ENCODE results near the gene DYNC1H1. TPM values are rescaled to one million over a fixed set of nuclear protein-coding genes. Genes with fewer than 3 reads are reported as not detected.
A peak's percentile ranks its signal among the peaks of the same experiment; 100 is the strongest.

Gene DYNC1H1
- total and polyA plus RNA-seq, 10 donors, result 65.9 to 446 (median 351) TPM

GRCh38 chr14:101945171-101945570 lies 19.2 kb upstream of the DYNC1H1 start:
- H3K4me1 ChIP-seq, result peaks cover 9 to 27% (median 23%) of the 10 kb centered on the region in 6 donors
- 16 to 25% (median 17%) methylated on average over 5 of the region's 5 CpGs for WGBS, 5 donors
- H3K4me3 ChIP-seq, result no peak overlapping the region
- no peak for DNase-seq
- no peaks in the 10 kb centered on the region for H3K36me3 ChIP-seq
- H3K27ac ChIP-seq, result no peak overlapping the region
- H3K27me3 ChIP-seq (replicated peaks in 1 of 7), result peaks cover 0 to 56% (median 0%) of the 10 kb centered on the region in 7 donors
- no peaks in the 10 kb centered on the region for H3K9me3 ChIP-seq
- intact Hi-C loops (cut with DNase I; ENCODE audit: low total_unique reads), result loop anchor here (5.0 kb wide), 1 partner anchor 173 kb away; no protein-coding TSS in a partner anchor
- TF ChIP-seq POLR2AphosphoS5 (IDR thresholded peaks at IDR 0.05) (no peak), CTCF (IDR thresholded peaks at IDR 0.05 in 8 of 11, conservative IDR thresholded peaks at IDR 0.05 in 3 of 11) (no peak), POLR2A (IDR thresholded peaks at IDR 0.05) (no peak)

DNA sequence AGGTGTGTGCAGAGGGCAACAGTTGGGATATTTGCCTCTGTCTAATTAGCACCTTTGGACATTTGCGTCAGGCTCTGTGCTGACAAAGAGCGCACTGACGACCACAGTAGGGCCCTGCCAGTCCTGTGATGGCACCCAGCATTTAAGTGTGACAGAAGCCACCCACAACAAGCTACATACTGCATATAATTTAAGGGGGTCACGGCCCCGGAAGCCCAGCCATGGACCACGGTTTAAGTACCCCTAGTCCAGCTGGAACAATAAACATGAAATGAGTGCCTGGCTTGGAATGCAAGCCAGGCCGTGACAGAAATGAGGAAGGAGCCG lies 16.8 kb upstream of the DYNC1H1 start:
- H3K4me3 ChIP-seq, result peak overlapping the region; percentile 43 to 90 (median 62)
- no peak for DNase-seq
- H3K9me3 ChIP-seq, result no peaks in the 10 kb centered on the region
- WGBS, 5 donors, result 5 to 10% (median 7%) methylated on average over 8 of the region's 8 CpGs
- H3K4me1 ChIP-seq, result peaks cover 9 to 31% (median 23%) of the 10 kb centered on the region in 6 donors
- H3K36me3 ChIP-seq, result no peaks in the 10 kb centered on the region
- intact Hi-C loops (cut with DNase I; ENCODE audit: low total_unique reads), result loop anchor here (5.0 kb wide), 1 partner anchor 175 kb away; no protein-coding TSS in a partner anchor
- peaks cover 0 to 42% (median 0%) of the 10 kb centered on the region in 7 donors for H3K27me3 ChIP-seq (replicated peaks in 1 of 7)
- peak overlapping the region; percentile 93 to 99 (median 98) for H3K27ac ChIP-seq
- TF ChIP-seq POLR2A (IDR thresholded peaks at IDR 0.05), result no peak
- no peak for TF ChIP-seq POLR2AphosphoS5 (IDR thresholded peaks at IDR 0.05)
- TF ChIP-seq CTCF (IDR thresholded peaks at IDR 0.05 in 8 of 11, conservative IDR thresholded peaks at IDR 0.05 in 3 of 11), result no peak

DNA sequence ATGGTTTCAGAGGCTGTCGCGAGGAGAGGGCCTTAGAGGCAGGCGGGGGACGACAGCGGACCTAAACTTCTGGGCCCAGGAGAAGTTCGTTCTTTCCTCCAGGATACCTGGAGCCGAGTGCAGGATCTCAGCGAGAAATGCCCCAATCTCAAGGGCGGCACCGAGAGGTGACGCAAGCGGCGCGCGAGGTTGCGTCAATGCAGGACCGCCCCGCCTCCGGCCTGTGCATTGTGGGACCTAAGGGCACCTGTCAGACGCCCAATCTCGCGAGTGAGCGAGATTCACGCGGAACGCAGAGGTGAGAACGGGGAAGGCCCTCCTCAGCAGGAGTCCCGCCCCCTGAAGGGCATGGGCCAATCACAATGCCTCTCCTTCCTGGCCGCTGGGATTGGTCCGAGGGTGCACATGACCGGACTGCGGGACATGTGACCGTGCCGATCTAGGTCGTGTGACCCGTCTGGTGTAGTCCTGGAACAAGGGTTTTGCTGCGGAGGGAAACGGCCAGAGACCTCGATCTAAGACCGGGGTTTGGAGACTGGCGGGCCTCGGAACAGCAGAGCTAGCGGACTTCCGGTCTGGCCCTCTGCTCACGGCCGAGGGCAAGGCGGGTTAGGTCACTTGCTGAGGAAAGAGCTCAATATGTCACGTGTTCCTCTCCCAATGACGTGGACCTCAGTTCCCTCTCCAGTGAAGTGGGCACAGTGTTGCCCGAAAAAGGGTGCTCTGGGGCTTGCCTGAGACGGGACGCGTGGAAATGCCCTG lies 16.3 kb upstream of the DYNC1H1 start:
- WGBS, 5 donors, result 0% methylated on average over 12 to 53 of the region's 53 CpGs
- TF ChIP-seq POLR2AphosphoS5 (IDR thresholded peaks at IDR 0.05), result peak; percentile 97 to 99 (median 98)
- peak; percentile 52 to 90 (median 62) for TF ChIP-seq POLR2A (IDR thresholded peaks at IDR 0.05)
- peak in 6 of 11 experiments; percentile 25 to 84 (median 63) for TF ChIP-seq CTCF (IDR thresholded peaks at IDR 0.05 in 8 of 11, conservative IDR thresholded peaks at IDR 0.05 in 3 of 11)
- intact Hi-C loops (cut with DNase I; ENCODE audit: low total_unique reads), result loop anchor here (5.0 kb wide), 1 partner anchor 176 kb away; no protein-coding TSS in a partner anchor

GRCh38 chr14:101948666-101949216 lies 15.6 kb upstream of the DYNC1H1 start:
- Histone ChIP-seq H3K4me3 (peak overlapping the region; percentile 58 to 90 (median 67)), H3K9me3 (no peaks in the 10 kb centered on the region), H3K27ac (peak overlapping the region; percentile 93 to 99 (median 98)), H3K4me1 (peaks cover 9 to 31% (median 23%) of the 10 kb centered on the region in 6 donors), H3K36me3 (no peaks in the 10 kb centered on the region), H3K27me3 (replicated peaks in 1 of 7) (peaks cover 0 to 31% (median 0%) of the 10 kb centered on the region in 7 donors)
- DNase-seq, result peak; percentile 92
- TF ChIP-seq POLR2A (IDR thresholded peaks at IDR 0.05), result no peak
- TF ChIP-seq POLR2AphosphoS5 (IDR thresholded peaks at IDR 0.05), result no peak
- TF ChIP-seq CTCF (IDR thresholded peaks at IDR 0.05 in 8 of 11, conservative IDR thresholded peaks at IDR 0.05 in 3 of 11), result no peak
- intact Hi-C loops (cut with DNase I; ENCODE audit: low total_unique reads), result loop anchor here (5.0 kb wide), 1 partner anchor 176 kb away; no protein-coding TSS in a partner anchor
- 5 to 12% (median 11%) methylated on average over 8 to 29 of the region's 29 CpGs for WGBS, 5 donors

More for the DNA sequence above, 16.3 kb upstream of the DYNC1H1 start:
- Histone ChIP-seq H3K36me3 (no peaks in the 10 kb centered on the region), H3K27me3 (replicated peaks in 1 of 7) (peaks cover 0 to 36% (median 0%) of the 10 kb centered on the region in 7 donors), H3K9me3 (no peaks in the 10 kb centered on the region), H3K4me3 (peak overlapping the region; percentile 58 to 90 (median 67)), H3K27ac (peak overlapping the region; percentile 93 to 99 (median 98)), H3K4me1 (peaks cover 9 to 31% (median 23%) of the 10 kb centered on the region in 6 donors)
- peak; percentile 100 for DNase-seq

Data from spleen (tissue), 11 donors.